ENCODE results near the gene ZSCAN16. TPM values are rescaled to one million over a fixed set of nuclear protein-coding genes. Genes with fewer than 3 reads are reported as not detected.
A peak's percentile ranks its signal among the peaks of the same experiment; 100 is the strongest.

The ZSCAN16 gene
- total and polyA plus RNA-seq, 4 experiments from 2014 or later, result 12.4 to 14.8 (median 13.8) TPM

GRCh38 chr6:28160233-28160632 is 35.8 kb downstream of the ZSCAN16 start:
- peaks cover 9% of the 10 kb centered on the region for H3K4me1 ChIP-seq (ENCODE audit: insufficient read depth, low read length)
- H3K36me3 ChIP-seq (ENCODE audit: insufficient read depth, low read length), result peaks cover 14% of the 10 kb centered on the region
- no peaks in the 10 kb centered on the region for H3K9me3 ChIP-seq (ENCODE audit: control insufficient read depth in 1 of 2, low read length in 2 of 2)
- H3K4me3 ChIP-seq (ENCODE audit: low read length in 2 of 2), result no peak overlapping the region
- peaks cover 29 to 38% of the 10 kb centered on the region in 2 donors for H3K36me3 Mint-ChIP-seq
- no peak overlapping the region for H3K4me3 Mint-ChIP-seq
- no peak for DNase-seq
- ChIA-PET CTCF (ENCODE audit: partially characterized antibody) (no interaction called here), POLR2A (ENCODE audit: partially characterized antibody) (interaction anchor here (1.0 kb wide), 1 partner anchor 55 kb away, joined by 4 read pairs; no protein-coding TSS in a partner anchor)
- no peak overlapping the region for H3K27ac ChIP-seq (ENCODE audit: low read depth, low read length)
- intact Hi-C loops (cut with micrococcal nuclease), result no loop called here
- H3K27me3 Mint-ChIP-seq, result peaks cover 0 to 1% of the 10 kb centered on the region in 2 donors
- H3K27me3 ChIP-seq (ENCODE audit: insufficient read depth, low read length), result no peaks in the 10 kb centered on the region
- no peak overlapping the region for H3K27ac Mint-ChIP-seq
- H3K4me1 Mint-ChIP-seq, result peaks cover 6 to 18% (median 15%) of the 10 kb centered on the region in 4 donors
- H3K9me3 Mint-ChIP-seq, result peaks cover 0 to 3% (median 0%) of the 10 kb centered on the region in 8 donors

GRCh38 chr6:28161410-28162079 is 37.1 kb downstream of the ZSCAN16 start:
- peaks cover 0 to 3% (median 0%) of the 10 kb centered on the region in 8 donors for H3K9me3 Mint-ChIP-seq
- Histone ChIP-seq H3K4me3 (ENCODE audit: low read length in 2 of 2) (peak overlapping the region in 1 of 2 donors; percentile 48), H3K9me3 (ENCODE audit: control insufficient read depth in 1 of 2, low read length in 2 of 2) (no peaks in the 10 kb centered on the region), H3K27me3 (ENCODE audit: insufficient read depth, low read length) (no peaks in the 10 kb centered on the region), H3K36me3 (ENCODE audit: insufficient read depth, low read length) (peaks cover 4% of the 10 kb centered on the region), H3K4me1 (ENCODE audit: insufficient read depth, low read length) (peaks cover 9% of the 10 kb centered on the region), H3K27ac (ENCODE audit: low read depth, low read length) (no peak overlapping the region)
- H3K36me3 Mint-ChIP-seq, result peaks cover 20 to 27% of the 10 kb centered on the region in 2 donors
- H3K4me3 Mint-ChIP-seq, result peak overlapping the region; percentile 63 to 84 (median 80)
- peak overlapping the region in 4 of 7 donors; percentile 33 to 70 (median 64) for H3K27ac Mint-ChIP-seq
- H3K4me1 Mint-ChIP-seq, result peaks cover 6 to 18% (median 15%) of the 10 kb centered on the region in 4 donors
- H3K27me3 Mint-ChIP-seq, result peaks cover 0 to 4% of the 10 kb centered on the region in 2 donors
- ChIA-PET POLR2A (ENCODE audit: partially characterized antibody) (interaction anchor here (0.7 to 1.8 kb wide), 3 partner anchors 19 to 39 kb away, joined by 3 to 10 read pairs (median 3); partner anchors contain the start of gene ZKSCAN8), CTCF (ENCODE audit: partially characterized antibody) (no interaction called here)
- peak; percentile 77 to 84 (median 81) for DNase-seq
- intact Hi-C loops (cut with micrococcal nuclease), result no loop called here

DNA sequence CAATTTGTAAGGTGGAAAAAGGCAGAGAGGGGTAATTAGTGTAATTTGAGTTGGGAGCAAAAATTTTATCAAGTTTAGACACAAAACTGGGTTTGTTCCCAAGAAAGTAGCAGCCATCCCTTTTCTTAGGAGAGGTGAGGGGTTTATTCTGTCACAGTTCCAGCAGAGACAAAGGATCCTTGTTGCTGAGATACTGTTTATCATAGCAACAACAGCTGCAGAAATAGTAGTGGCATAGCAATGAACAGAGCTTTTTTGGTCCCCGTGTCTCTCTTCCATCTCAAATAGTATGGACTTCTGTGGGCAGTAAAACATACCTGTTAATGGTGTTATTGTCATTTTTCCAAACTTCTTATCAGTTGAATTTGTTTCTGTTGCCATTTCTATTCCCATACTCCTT is 41.2 kb downstream of the ZSCAN16 start:
- ChIA-PET POLR2A (ENCODE audit: partially characterized antibody) (no interaction called here), CTCF (ENCODE audit: partially characterized antibody) (no interaction called here)
- H3K4me3 Mint-ChIP-seq, result no peak overlapping the region
- H3K9me3 Mint-ChIP-seq, result peaks cover 0 to 3% (median 0%) of the 10 kb centered on the region in 8 donors
- no peaks in the 10 kb centered on the region for H3K9me3 ChIP-seq (ENCODE audit: control insufficient read depth in 1 of 2, low read length in 2 of 2)
- intact Hi-C loops (cut with micrococcal nuclease), result no loop called here
- peaks cover 0 to 2% of the 10 kb centered on the region in 2 donors for H3K36me3 Mint-ChIP-seq
- no peak for DNase-seq
- no peaks in the 10 kb centered on the region for H3K27me3 ChIP-seq (ENCODE audit: insufficient read depth, low read length)
- peaks cover 6 to 18% (median 15%) of the 10 kb centered on the region in 4 donors for H3K4me1 Mint-ChIP-seq
- no peak overlapping the region for H3K4me3 ChIP-seq (ENCODE audit: low read length in 2 of 2)
- peaks cover 0 to 16% of the 10 kb centered on the region in 2 donors for H3K27me3 Mint-ChIP-seq
- H3K27ac ChIP-seq (ENCODE audit: low read depth, low read length), result no peak overlapping the region
- H3K36me3 ChIP-seq (ENCODE audit: insufficient read depth, low read length), result no peaks in the 10 kb centered on the region
- H3K4me1 ChIP-seq (ENCODE audit: insufficient read depth, low read length), result peaks cover 9% of the 10 kb centered on the region
- no peak overlapping the region for H3K27ac Mint-ChIP-seq

GRCh38 chr6:28167068-28167467 is 42.7 kb downstream of the ZSCAN16 start:
- Histone ChIP-seq H3K27ac (ENCODE audit: low read depth, low read length) (no peak overlapping the region), H3K27me3 (ENCODE audit: insufficient read depth, low read length) (no peaks in the 10 kb centered on the region), H3K4me1 (ENCODE audit: insufficient read depth, low read length) (no peaks in the 10 kb centered on the region), H3K4me3 (ENCODE audit: low read length in 2 of 2) (no peak overlapping the region), H3K9me3 (ENCODE audit: control insufficient read depth in 1 of 2, low read length in 2 of 2) (no peaks in the 10 kb centered on the region), H3K36me3 (ENCODE audit: insufficient read depth, low read length) (no peaks in the 10 kb centered on the region)
- DNase-seq, result no peak
- intact Hi-C loops (cut with micrococcal nuclease), result no loop called here
- ChIA-PET POLR2A (ENCODE audit: partially characterized antibody) (no interaction called here), CTCF (ENCODE audit: partially characterized antibody) (no interaction called here)
- no peak overlapping the region for H3K4me3 Mint-ChIP-seq
- H3K9me3 Mint-ChIP-seq, result peaks cover 0 to 3% (median 0%) of the 10 kb centered on the region in 8 donors
- H3K27me3 Mint-ChIP-seq, result peaks cover 0 to 16% of the 10 kb centered on the region in 2 donors
- H3K27ac Mint-ChIP-seq, result no peak overlapping the region
- H3K36me3 Mint-ChIP-seq, result no peaks in the 10 kb centered on the region
- peaks cover 2 to 5% (median 3%) of the 10 kb centered on the region in 4 donors for H3K4me1 Mint-ChIP-seq

DNA sequence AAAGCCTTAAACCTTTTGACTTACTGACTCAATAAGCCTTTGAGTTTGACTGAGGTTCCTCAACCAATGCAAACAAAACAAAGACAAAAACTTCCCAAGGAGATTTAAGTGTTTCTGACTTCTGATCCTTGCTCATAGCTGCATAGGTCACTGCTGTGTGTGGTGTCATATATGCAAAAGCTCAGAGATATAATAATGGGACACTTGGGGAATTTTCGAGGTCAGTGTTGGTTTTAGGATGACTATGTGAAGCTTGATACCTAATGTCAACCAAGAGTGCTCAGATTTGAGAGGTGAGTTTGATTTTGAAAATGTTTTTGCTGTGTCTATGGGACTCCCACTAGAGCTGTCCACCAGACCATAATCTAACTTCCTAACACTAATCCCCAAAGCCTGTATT is 43.5 kb downstream of the ZSCAN16 start:
- no peaks in the 10 kb centered on the region for H3K36me3 ChIP-seq (ENCODE audit: insufficient read depth, low read length)
- ChIA-PET POLR2A (ENCODE audit: partially characterized antibody) (no interaction called here), CTCF (ENCODE audit: partially characterized antibody) (no interaction called here)
- intact Hi-C loops (cut with micrococcal nuclease), result no loop called here
- no peaks in the 10 kb centered on the region for H3K9me3 Mint-ChIP-seq
- no peaks in the 10 kb centered on the region for H3K36me3 Mint-ChIP-seq
- no peak overlapping the region for H3K4me3 Mint-ChIP-seq
- H3K27ac ChIP-seq (ENCODE audit: low read depth, low read length), result no peak overlapping the region
- no peak overlapping the region for H3K4me3 ChIP-seq (ENCODE audit: low read length in 2 of 2)
- H3K27me3 ChIP-seq (ENCODE audit: insufficient read depth, low read length), result no peaks in the 10 kb centered on the region
- H3K4me1 Mint-ChIP-seq, result no peaks in the 10 kb centered on the region
- H3K27me3 Mint-ChIP-seq, result peaks cover 0 to 18% of the 10 kb centered on the region in 2 donors
- no peak overlapping the region for H3K27ac Mint-ChIP-seq
- H3K9me3 ChIP-seq (ENCODE audit: control insufficient read depth in 1 of 2, low read length in 2 of 2), result no peaks in the 10 kb centered on the region
- no peak for DNase-seq
- no peaks in the 10 kb centered on the region for H3K4me1 ChIP-seq (ENCODE audit: insufficient read depth, low read length)

GRCh38 chr6:28171271-28171670 is 46.9 kb downstream of the ZSCAN16 start:
- peaks cover 0 to 1% (median 0%) of the 10 kb centered on the region in 8 donors for H3K9me3 Mint-ChIP-seq
- intact Hi-C loops (cut with micrococcal nuclease), result no loop called here
- ChIA-PET CTCF (ENCODE audit: partially characterized antibody) (no interaction called here), POLR2A (ENCODE audit: partially characterized antibody) (no interaction called here)
- H3K27ac Mint-ChIP-seq, result no peak overlapping the region
- no peak overlapping the region for H3K27ac ChIP-seq (ENCODE audit: low read depth, low read length)
- no peaks in the 10 kb centered on the region for H3K4me1 Mint-ChIP-seq
- no peak overlapping the region for H3K4me3 Mint-ChIP-seq
- H3K4me1 ChIP-seq (ENCODE audit: insufficient read depth, low read length), result no peaks in the 10 kb centered on the region
- no peak for DNase-seq
- no peak overlapping the region for H3K4me3 ChIP-seq (ENCODE audit: low read length in 2 of 2)
- no peaks in the 10 kb centered on the region for H3K36me3 Mint-ChIP-seq
- no peaks in the 10 kb centered on the region for H3K27me3 ChIP-seq (ENCODE audit: insufficient read depth, low read length)
- no peaks in the 10 kb centered on the region for H3K9me3 ChIP-seq (ENCODE audit: control insufficient read depth in 1 of 2, low read length in 2 of 2)
- H3K27me3 Mint-ChIP-seq, result peaks cover 7 to 33% of the 10 kb centered on the region in 2 donors
- H3K36me3 ChIP-seq (ENCODE audit: insufficient read depth, low read length), result no peaks in the 10 kb centered on the region

- Histone ChIP-seq H3K4me1 (ENCODE audit: insufficient read depth, low read length) (no peaks in the 10 kb centered on the region), H3K27ac (ENCODE audit: low read depth, low read length) (no peak overlapping the region), H3K27me3 (ENCODE audit: insufficient read depth, low read length) (no peaks in the 10 kb centered on the region), H3K36me3 (ENCODE audit: insufficient read depth, low read length) (no peaks in the 10 kb centered on the region), H3K9me3 (ENCODE audit: control insufficient read depth in 1 of 2, low read length in 2 of 2) (no peaks in the 10 kb centered on the region), H3K4me3 (ENCODE audit: low read length in 2 of 2) (no peak overlapping the region)
- Mint-ChIP-seq H3K9me3 (peaks cover 0 to 4% (median 0%) of the 10 kb centered on the region in 8 donors), H3K27me3 (peaks cover 10 to 30% of the 10 kb centered on the region in 2 donors), H3K4me1 (no peaks in the 10 kb centered on the region), H3K4me3 (no peak overlapping the region), H3K27ac (no peak overlapping the region), H3K36me3 (no peaks in the 10 kb centered on the region)
- CTCF ChIA-PET (ENCODE audit: partially characterized antibody), result no interaction called here
- intact Hi-C loops (cut with micrococcal nuclease), result no loop called here
- DNase-seq, result no peak
- POLR2A ChIA-PET (ENCODE audit: partially characterized antibody), result no interaction called here
These were observed 47.6 kb downstream of the ZSCAN16 start for GRCh38 chr6:28172006-28172405.
